Measurements from ENCODE around the gene PTPRN2. TPM values are rescaled to one million over a fixed set of nuclear protein-coding genes. Genes with fewer than 3 reads are reported as not detected.

The PTPRN2 gene
- total RNA-seq, 1 donor = 0.09 TPM

- DNase-seq (ENCODE audit: low read depth) = no peak
- no peak overlapping the region for H3K4me3 ChIP-seq (ENCODE audit: low read depth, low read length)
- no peak for TF ChIP-seq CTCF (IDR thresholded peaks at IDR 0.05; ENCODE audit: insufficient read depth, low read length)
These were observed 185.8 kb downstream of the PTPRN2 start for GRCh38 chr7:158401826-158402225.

- DNase-seq (ENCODE audit: low read depth) = no peak
- no peak for TF ChIP-seq CTCF (IDR thresholded peaks at IDR 0.05; ENCODE audit: insufficient read depth, low read length)
These were observed 186.3 kb downstream of the PTPRN2 start for GRCh38 chr7:158401295-158401694.

DNA sequence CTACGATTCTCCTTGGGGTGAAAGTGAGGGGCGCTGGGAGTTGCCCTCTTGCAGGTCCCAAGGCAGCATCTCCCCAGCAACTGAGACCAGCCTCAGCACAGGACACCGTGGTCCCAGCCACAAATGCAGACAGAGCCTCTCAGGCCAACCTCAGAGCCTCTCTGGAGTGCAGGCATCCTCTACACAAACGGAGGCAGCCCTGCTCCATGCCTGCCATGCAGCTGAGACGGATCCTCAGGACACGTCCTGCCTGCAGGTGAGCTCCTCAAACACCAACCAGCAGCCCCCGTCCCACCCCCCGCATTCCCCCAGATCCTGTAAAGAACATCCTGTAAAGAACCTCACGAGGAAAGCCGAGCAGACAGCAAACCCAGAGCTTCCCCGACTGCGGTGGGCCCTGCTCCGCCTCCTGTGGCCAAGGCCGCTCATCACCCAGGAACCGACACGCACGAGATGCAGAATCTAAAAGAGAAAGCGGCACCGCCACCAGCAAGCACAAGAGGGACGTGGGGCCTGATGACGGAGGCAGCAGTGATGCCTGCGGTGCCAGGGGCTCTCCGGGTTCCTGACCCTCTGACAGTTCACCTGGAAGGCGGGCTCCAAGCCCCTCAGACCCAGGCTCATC is 186.9 kb downstream of the PTPRN2 start:
- no peak overlapping the region for H3K4me3 ChIP-seq (ENCODE audit: low read depth, low read length)
- TF ChIP-seq CTCF (IDR thresholded peaks at IDR 0.05; ENCODE audit: insufficient read depth, low read length) = no peak

More at GRCh38 chr7:158401295-158401694, 186.3 kb downstream of the PTPRN2 start:
- no peak overlapping the region for H3K4me3 ChIP-seq (ENCODE audit: low read depth, low read length)

GRCh38 chr7:158399762-158400161 is 187.9 kb downstream of the PTPRN2 start:
- TF ChIP-seq CTCF (IDR thresholded peaks at IDR 0.05; ENCODE audit: insufficient read depth, low read length) = no peak
- DNase-seq (ENCODE audit: low read depth) = no peak
- no peak overlapping the region for H3K4me3 ChIP-seq (ENCODE audit: low read depth, low read length)

More for the DNA sequence above, 186.9 kb downstream of the PTPRN2 start:
- DNase-seq (ENCODE audit: low read depth) = no peak

GRCh38 chr7:158398750-158399149 is 188.9 kb downstream of the PTPRN2 start:
- TF ChIP-seq CTCF (IDR thresholded peaks at IDR 0.05; ENCODE audit: insufficient read depth, low read length) = no peak

GRCh38 chr7:158397885-158398284 is 189.7 kb downstream of the PTPRN2 start:
- TF ChIP-seq CTCF (IDR thresholded peaks at IDR 0.05; ENCODE audit: insufficient read depth, low read length) = no peak
- H3K4me3 ChIP-seq (ENCODE audit: low read depth, low read length) = no peak overlapping the region
- no peak for DNase-seq (ENCODE audit: low read depth)

More at GRCh38 chr7:158398750-158399149, 188.9 kb downstream of the PTPRN2 start:
- no peak for DNase-seq (ENCODE audit: low read depth)
- no peak overlapping the region for H3K4me3 ChIP-seq (ENCODE audit: low read depth, low read length)

Measured in fibroblast of the aortic adventitia (primary cell).